Loucy (cell line): ENCODE measurements around the gene PPFIBP2.

Source experiments
- H2AFZ ChIP-seq: fragments of 200-600 bp; sonication (generic); 2 replicates; pipeline ENCODE4 v1.6.0; 2016; ENCODE audit warnings: antibody characterized with exemption, mild to moderate bottlenecking, low read length, moderate library complexity
- H3F3A ChIP-seq: fragments of 200-600 bp; 2 replicates; pipeline ENCODE4 v1.6.0; 2016; ENCODE audit warnings: antibody characterized with exemption, low read depth, mild to moderate bottlenecking
- H3K27me3 ChIP-seq: fragments of 200-600 bp; sonication (generic); 2 replicates; pipeline ENCODE4 v1.6.1; 2014; ENCODE audit warnings: low read length, mild to moderate bottlenecking; ENCODE audit not compliant: insufficient read depth, poor library complexity, severe bottlenecking
- H3K36me3 ChIP-seq: fragments of 200-600 bp; sonication (generic); 2 replicates; pipeline ENCODE4 v1.6.1; 2016; ENCODE audit warnings: low read length; ENCODE audit not compliant: insufficient read depth
- H3K4me1 ChIP-seq: fragments of 200-600 bp; sonication (generic); 2 replicates; pipeline ENCODE4 v1.5.1; 2014; ENCODE audit warnings: low read length, mild to moderate bottlenecking; ENCODE audit not compliant: insufficient read depth, poor library complexity, severe bottlenecking
- H3K4me2 ChIP-seq: fragments of 200-600 bp; sonication (generic); 2 replicates; pipeline ENCODE4 v1.6.0; 2014; ENCODE audit warnings: antibody characterized with exemption, low read length, low read depth, mild to moderate bottlenecking; ENCODE audit not compliant: poor library complexity, severe bottlenecking
- H3K4me3 ChIP-seq: fragments of 200-600 bp; sonication (generic); 2 replicates; pipeline ENCODE4 v1.5.1; 2014; ENCODE audit warnings: low read length, mild to moderate bottlenecking, mixed read lengths; ENCODE audit not compliant: poor library complexity, severe bottlenecking
- H3K79me2 ChIP-seq: fragments of 200-600 bp; sonication (generic); 2 replicates; pipeline ENCODE4 v1.6.1; 2014; ENCODE audit warnings: low read length; ENCODE audit not compliant: insufficient read depth
- H3K9ac ChIP-seq: fragments of 200-600 bp; sonication (generic); 2 replicates; pipeline ENCODE4 v1.6.0; 2014; ENCODE audit warnings: mild to moderate bottlenecking, low read depth, low read length, moderate library complexity; ENCODE audit not compliant: poor library complexity, severe bottlenecking
- H3K9me2 ChIP-seq: fragments of 200-600 bp; sonication (generic); replicated peaks from 2 replicates; pipeline ENCODE4 v1.6.1; 2016; ENCODE audit warnings: low read depth, low read length, mixed read lengths
- H3K9me3 ChIP-seq: fragments of 200-600 bp; sonication (generic); 2 replicates; pipeline ENCODE4 v1.6.1; 2014; ENCODE audit warnings: mild to moderate bottlenecking, antibody characterized with exemption, low read length, low read depth; ENCODE audit not compliant: insufficient read depth
- H4K20me1 ChIP-seq: fragments of 200-600 bp; sonication (generic); 2 replicates; pipeline ENCODE4 v1.6.0; 2014; ENCODE audit warnings: antibody characterized with exemption, low read length, mild to moderate bottlenecking; ENCODE audit not compliant: insufficient read depth, poor library complexity, severe bottlenecking
- EZH2phosphoT487 ChIP-seq: fragments of 200-600 bp; IDR thresholded peaks from 2 replicates; pipeline ENCODE4 v1.6.1; 2018; ENCODE audit warnings: antibody characterized with exemption, mild to moderate bottlenecking, moderate library complexity, borderline replicate concordance
- TF ChIP-seq, protein P1 (sequence below): fragments of 200-600 bp; sonication (generic); conservative IDR thresholded peaks from 2 replicates; pipeline ENCODE4 v1.5.1; 2014; ENCODE audit warnings: mild to moderate bottlenecking, antibody characterized with exemption, low read length

The PPFIBP2 gene

DNA sequence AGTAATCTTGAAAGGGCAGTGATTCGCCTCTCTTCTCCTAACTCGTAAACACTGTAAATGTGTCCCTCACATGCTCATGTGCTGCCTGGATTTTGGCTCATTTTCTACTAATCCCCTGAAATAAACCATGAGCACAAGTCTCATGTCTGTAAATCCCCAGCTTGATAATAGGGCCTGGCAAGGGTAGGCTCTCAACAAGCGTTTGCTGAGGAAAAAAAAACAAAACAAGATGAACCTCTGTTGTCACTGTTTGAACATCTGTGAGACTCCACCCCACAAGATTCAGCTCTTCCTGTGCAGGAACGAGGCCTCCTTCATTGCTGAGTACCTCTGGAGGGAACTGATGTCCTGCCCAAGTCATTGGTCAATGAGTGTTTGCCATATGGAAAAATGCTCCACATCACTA, 164.0 kb downstream of the PPFIBP2 start:
- H3K9ac ChIP-seq, result no peak overlapping the region

GRCh38 chr11:7683571-7683970, 169.8 kb downstream of the PPFIBP2 start:
- Histone ChIP-seq H3K36me3 (no peaks in the 10 kb centered on the region), H3K4me2 (no peak overlapping the region), H4K20me1 (no peaks in the 10 kb centered on the region), H3K9me3 (no peaks in the 10 kb centered on the region), H2AFZ (no peak overlapping the region), H3K4me3 (no peak overlapping the region), H3K9me2 (no peaks in the 10 kb centered on the region), H3K27me3 (no peaks in the 10 kb centered on the region), H3F3A (no peaks in the 10 kb centered on the region), H3K4me1 (no peaks in the 10 kb centered on the region), H3K79me2 (no peaks in the 10 kb centered on the region), H3K9ac (no peak overlapping the region)
- TF ChIP-seq, protein P1, sequence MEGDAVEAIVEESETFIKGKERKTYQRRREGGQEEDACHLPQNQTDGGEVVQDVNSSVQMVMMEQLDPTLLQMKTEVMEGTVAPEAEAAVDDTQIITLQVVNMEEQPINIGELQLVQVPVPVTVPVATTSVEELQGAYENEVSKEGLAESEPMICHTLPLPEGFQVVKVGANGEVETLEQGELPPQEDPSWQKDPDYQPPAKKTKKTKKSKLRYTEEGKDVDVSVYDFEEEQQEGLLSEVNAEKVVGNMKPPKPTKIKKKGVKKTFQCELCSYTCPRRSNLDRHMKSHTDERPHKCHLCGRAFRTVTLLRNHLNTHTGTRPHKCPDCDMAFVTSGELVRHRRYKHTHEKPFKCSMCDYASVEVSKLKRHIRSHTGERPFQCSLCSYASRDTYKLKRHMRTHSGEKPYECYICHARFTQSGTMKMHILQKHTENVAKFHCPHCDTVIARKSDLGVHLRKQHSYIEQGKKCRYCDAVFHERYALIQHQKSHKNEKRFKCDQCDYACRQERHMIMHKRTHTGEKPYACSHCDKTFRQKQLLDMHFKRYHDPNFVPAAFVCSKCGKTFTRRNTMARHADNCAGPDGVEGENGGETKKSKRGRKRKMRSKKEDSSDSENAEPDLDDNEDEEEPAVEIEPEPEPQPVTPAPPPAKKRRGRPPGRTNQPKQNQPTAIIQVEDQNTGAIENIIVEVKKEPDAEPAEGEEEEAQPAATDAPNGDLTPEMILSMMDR, result no peak
- TF ChIP-seq EZH2phosphoT487, result no peak

More for the DNA sequence above, 164.0 kb downstream of the PPFIBP2 start:
- Histone ChIP-seq H3K4me2 (no peak overlapping the region), H3K36me3 (no peaks in the 10 kb centered on the region), H4K20me1 (no peaks in the 10 kb centered on the region), H3F3A (no peaks in the 10 kb centered on the region), H3K79me2 (no peaks in the 10 kb centered on the region), H3K4me1 (no peaks in the 10 kb centered on the region), H3K9me2 (no peaks in the 10 kb centered on the region), H3K27me3 (no peaks in the 10 kb centered on the region), H2AFZ (no peak overlapping the region), H3K9me3 (no peaks in the 10 kb centered on the region), H3K4me3 (no peak overlapping the region)
- no peak for TF ChIP-seq EZH2phosphoT487
- TF ChIP-seq, protein P1, result no peak

DNA sequence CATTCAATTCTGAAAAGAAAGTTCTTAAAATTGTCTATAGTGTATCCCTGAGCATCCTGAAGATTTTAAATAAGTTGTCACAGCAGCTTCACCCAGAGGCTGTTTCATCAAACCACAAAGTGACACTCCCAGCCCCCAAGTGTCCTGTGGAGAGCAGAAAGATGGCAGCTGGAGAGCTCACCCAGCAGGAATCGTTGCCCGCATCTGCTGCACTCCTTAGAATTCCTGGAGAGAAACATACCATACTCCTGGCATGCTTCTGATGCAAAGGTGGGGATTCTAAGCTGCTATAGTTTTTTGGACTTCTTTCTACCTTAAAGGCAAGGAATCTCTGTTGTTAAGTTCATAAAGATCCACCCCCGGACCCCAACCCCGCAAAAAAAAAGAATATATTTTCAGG, 173.0 kb downstream of the PPFIBP2 start:
- TF ChIP-seq EZH2phosphoT487, result no peak
- TF ChIP-seq, protein P1, result no peak
- H3K9ac ChIP-seq, result no peak overlapping the region
- H3K79me2 ChIP-seq, result no peaks in the 10 kb centered on the region
- no peak overlapping the region for H3K4me3 ChIP-seq
- H3K36me3 ChIP-seq, result no peaks in the 10 kb centered on the region
- H3K4me2 ChIP-seq, result no peak overlapping the region
- H3K4me1 ChIP-seq, result no peaks in the 10 kb centered on the region
- H4K20me1 ChIP-seq, result no peaks in the 10 kb centered on the region
- no peaks in the 10 kb centered on the region for H3K9me3 ChIP-seq
- H3K9me2 ChIP-seq, result no peaks in the 10 kb centered on the region
- H2AFZ ChIP-seq, result no peak overlapping the region
- no peaks in the 10 kb centered on the region for H3K27me3 ChIP-seq
- no peaks in the 10 kb centered on the region for H3F3A ChIP-seq
